Measurements from ENCODE around the gene SNAP47. TPM values are rescaled to one million over a fixed set of nuclear protein-coding genes. Genes with fewer than 3 reads are reported as not detected.

Gene SNAP47
- polyA plus RNA-seq, 10 donors = 23.9 to 32.1 (median 30.4) TPM

DNA sequence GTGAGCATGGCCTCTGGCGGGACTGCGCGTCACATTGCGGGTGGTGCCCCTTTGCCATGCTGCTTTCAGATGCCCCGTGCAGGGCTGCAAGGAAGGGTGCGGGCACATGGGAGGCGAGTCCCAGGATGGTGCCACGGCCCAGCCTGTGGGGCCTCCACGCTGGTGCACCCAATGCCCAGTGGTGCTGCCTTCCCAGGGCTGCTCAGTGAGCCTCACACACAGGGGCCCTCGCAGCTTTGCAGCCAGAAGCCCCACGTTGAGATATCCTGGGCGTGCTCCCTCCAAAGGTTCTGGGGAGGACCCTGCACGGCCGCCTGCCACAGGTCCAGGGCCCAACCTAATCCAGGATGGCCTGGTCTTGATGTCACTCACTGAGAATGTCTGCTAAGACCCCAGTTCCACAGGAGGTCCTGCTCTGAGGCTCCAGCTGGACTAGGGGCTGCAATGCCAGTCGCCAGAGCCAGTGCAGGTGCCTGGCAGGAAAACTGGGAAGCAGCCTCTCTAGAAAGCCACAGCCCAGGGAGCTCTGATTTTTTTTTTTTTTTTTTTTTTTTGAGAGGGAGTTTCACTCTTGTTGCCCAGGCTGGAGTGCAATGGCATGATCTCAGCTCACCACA, 46.2 kb downstream of the SNAP47 start:
- DNase-seq = peak in 1 of 3 donors; percentile 0

DNA sequence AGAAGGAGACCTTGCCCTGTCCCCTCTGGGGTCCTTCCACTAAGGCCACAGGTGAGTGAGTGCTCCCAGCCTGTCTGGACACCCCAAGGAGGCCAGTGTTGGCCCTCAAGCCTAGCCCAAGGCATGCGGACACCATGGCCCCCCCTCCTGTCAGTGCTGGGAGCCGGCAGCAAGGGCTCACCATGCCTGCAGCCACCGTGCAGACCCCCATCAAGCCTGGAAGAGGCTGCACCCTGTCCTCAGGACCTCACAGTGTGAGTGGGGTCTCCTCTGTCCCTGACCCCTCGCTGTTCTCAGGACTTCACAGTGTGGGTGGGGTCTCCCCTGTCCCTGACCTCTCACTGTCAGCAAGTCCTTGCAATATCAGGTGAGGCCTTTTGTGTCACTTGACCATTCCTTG, 47.0 kb downstream of the SNAP47 start:
- DNase-seq = no peak

DNA sequence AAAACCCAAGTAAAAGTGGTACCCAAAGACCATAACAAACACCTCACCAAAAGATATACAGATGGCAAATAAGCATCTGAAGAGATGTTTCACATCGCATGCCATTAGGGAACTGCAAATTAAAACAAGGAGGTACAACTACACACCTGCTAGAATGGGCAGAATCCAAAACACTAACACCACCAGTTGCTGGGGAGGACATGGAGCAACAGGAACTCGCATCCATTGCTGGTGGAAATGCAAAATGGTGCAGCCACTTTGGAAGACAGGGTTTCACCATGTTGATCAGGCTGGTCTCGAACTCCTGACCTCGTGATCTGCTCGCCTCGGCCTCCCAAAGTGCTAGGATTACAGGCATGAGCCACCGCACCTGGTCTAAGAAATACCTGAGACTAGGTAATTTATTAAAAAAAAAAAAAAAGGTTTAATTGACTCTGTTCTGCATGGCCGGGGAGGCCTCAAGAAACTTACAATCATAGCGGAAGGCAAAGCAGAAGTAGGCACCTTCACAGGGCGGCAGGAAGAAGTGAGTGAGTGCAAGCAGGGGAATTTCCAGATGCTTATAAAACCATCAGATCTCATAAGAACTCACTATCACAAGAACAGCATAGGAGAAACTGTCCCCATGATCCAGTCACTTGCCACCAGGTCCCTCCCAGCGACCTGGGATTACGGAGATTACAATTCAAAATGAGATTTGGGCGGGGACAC, 50.0 kb downstream of the SNAP47 start:
- DNase-seq = no peak

DNA sequence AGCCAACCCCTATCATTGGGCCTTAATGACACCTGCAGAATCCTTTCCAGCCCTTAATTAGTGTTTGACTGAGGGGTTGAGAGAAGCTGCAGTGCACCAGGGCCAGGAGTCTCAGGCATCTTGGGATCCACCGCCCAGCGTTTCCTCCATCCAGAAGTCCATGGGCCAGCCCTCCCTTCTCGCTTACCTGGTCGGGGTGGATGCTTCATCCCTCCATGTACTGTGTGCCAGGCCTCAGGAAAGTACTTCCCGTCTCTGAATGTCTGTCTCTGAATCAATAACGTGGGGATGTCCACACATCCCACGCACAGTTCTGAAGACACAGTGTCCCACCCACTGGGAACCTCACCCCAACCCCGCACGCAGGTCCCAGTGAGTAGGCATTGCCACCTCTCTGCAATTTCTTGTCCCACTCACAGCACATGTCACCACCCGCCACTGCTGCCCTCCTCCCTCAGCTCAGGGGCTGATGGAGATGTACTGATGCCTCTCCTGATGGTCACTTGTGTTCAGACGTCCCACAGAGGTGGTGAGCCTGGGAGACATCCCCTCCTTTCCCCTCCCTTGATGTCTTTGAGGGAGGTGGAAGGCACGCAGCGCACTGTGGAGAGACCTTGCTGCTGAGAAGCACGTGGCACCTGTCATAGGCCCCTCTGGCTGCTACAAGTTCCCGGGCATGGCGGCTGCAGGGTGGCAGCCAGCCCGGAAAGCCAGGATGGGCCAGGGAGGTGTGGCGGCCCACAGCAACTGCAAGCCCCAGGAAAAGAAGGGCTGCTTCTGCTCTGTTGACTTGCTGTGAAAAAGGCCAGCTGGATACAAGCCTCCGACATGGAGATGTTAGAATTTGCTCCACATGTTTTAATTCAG, 50.8 kb downstream of the SNAP47 start:
- peak in 2 of 3 donors; percentile 23 to 54 for DNase-seq

DNA sequence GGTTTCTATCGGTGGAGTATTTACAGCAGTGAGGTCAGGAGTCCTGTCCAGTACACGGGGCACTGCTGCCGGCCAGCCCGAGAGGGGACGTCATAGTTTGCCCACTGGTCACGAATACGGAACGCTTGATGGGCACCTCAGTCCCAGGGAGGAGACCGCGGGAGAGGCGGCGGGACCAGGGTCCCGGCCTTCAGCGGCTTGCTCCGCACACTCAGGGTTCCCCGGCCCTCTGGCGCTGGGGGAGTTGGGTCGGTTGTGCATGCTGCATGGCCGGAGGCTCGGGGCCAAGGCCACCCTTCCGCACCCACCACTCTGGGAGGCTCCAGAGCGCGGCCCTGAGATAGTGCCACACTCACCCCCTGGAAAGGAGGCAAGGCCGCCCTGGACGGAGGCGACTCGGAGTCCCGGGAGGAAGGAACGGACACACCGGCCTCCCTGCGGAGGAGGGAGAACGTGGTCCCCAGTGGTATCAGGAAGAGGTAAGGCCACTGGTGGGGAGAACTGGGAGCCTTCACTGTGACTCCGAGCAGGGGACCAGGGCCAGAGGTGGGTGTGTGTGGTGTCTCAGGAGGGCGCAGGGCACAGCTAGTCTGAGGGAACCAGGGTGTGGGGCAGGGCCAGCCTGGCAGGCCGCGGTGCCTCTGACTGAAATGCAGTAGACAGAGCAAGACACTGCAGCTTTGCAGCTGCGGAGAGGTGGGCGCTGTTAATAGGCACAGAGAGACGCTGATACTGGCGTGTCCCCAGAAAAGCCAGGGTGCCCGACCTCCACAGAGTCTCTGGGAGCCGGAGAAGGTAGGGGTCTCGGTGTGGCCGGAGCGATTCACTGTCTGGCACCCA, 51.7 kb downstream of the SNAP47 start:
- no peak for DNase-seq

DNA sequence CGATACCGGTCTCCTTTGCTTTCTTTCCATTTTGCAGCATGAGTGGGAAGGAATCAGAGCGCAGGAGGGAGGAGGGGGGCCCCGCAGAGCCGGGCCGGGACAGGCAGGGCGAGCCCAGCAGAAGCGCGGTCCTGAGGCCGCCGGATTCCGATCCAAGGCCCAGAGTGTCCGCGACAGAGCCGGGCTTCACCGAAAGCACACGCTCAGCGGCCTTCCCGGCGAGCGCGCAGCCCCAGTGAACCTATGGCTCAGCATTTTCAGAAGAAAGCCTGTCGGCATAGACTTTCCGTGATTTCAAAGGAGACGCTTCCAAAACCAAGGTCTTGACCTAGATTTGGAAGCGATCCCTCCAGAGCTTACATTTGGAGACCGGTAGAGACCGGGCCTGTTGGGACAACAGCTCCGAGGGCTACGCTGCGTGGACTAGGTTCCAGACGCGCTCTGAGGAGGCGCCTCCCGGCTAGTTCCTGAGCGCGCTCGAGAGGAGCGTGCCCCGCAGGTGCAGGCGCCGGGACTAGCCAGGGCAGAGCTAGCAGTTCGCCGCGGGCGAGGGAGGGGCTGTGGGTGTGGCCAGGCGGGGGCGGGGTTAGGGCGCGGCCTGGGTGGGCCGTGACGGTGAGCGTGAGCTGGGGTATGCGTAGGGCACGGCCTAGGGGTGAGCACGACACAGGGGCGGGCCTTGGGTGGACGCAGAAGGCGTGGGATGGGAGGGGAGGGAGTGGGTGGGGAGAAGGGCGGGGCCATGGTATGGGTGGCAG, 52.5 kb downstream of the SNAP47 start:
- peak; percentile 79 to 91 (median 85) for DNase-seq

DNA sequence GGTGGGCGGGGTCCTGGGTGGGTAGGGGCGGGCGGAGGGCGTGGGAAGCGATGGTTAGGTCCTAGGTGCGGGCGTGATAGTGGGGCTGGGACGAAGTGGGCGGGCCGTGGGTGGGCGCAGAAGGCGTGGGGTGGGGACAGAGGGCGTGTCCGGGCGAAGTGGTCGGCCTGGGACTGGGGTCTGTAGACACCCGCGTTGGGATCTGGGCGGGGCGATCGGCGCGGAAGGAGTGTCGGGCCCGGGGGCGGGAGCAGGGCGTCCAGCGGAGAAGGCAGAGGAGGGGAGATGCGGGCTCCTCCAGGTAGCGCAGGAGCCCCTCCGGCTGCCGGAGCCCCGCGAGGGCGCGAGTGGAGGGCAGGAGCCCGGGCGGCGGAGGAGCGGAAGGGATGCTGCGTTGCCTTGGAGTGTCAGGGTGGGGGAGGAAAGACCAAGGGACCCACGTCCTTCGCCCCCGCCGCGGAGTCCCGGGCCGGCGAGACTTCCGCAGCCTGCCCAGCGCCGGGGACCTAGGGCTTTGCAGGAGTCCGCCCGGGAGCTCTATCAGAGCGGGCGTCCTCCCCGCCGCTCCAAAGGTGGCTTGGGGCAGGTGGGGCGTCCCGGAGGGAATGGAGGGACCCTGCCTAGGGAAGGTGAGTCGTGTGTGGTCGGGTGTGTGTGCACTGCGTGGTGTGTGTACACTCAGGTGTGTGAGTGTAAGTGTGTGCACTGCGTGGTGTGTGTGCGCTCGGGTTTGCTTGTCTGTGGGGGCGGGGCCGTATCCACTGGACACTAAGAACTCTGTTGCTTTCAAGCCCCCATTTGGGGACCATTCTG, 53.2 kb downstream of the SNAP47 start:
- DNase-seq = peak; percentile 38 to 76 (median 61)

DNA sequence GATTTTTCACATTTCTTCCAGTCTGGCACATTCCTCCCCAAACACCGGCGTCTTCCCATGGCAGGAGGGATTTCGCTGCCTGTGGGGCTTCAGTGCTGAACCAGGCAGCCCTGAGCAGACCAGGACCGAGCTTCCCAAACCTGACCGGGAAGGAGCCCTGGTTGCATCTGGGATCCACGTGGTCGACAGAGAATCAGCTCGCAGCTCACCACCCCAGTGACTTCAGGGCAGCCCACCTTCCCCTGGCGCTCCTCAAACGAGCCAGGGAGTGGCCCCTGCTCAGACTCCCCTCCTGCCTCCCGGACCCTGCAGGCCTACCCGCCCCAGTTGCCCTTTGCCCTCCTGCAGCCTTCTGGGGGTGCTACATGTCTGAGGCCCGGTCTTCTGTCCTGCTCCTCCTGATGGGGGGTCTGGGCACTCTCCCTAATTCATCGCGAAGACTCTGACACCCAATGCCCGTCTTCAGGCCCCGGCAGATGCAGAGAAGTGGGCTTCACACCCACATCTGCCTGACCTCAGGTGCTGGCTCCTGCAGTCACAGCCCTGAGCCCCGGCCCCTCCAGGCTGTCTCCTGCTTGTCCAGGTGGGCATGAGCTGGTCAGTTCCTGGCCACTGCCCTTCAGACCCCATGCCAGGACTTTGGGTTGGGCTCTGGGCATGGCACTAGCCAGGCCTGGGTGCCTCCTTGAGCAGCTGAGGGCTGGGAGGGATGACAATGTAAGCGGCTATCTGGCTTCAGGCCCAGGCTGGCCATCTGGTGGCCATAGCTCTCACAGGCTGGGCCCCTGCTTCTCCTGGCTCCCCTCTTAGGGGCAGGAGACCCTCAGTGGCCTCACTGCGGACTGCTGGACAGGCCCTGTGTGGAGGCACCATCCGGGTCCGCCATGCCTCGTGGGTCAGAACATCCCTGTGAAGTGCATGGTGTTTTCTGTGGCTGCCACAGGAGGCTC, 54.1 kb downstream of the SNAP47 start:
- DNase-seq = peak in 1 of 3 donors; percentile 42

DNA sequence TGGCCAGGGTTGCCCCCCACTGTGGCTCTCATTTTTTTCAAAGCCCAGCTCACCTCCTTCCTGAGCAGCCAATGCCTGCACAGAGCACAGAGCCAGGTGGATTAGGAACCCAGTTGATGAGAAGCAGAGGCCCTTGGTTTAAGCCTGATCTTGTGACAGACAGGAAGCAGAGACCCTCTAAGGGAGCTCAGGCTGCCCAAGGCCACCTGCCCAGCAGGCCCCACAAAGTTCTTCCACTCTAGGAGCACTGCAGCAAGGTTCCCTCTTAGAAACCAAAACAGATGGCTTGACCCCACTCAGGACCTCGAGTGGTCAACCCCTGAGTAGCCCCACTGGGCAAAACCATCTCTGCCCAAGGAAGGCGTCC, 54.8 kb downstream of the SNAP47 start:
- DNase-seq = no peak

DNA sequence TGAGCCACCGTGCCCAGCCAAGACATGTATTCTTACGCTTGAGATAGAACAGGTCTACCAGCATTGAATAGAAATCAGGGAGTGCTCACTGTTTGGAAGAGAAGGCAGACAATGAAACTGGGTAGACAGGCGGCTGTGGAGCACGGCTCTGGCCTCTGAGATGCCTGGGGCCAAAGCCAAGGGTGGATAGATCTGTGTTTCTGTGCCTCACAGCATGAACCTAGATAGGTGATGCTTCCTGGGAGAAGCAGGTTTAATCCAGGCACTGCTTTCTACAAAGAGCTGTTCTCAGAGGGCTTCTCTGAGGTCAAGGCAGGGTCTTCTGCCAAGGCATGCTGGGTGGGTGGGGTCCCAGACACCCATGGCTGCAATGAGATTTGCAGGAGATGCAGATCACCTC, 55.6 kb downstream of the SNAP47 start:
- DNase-seq = no peak

DNA sequence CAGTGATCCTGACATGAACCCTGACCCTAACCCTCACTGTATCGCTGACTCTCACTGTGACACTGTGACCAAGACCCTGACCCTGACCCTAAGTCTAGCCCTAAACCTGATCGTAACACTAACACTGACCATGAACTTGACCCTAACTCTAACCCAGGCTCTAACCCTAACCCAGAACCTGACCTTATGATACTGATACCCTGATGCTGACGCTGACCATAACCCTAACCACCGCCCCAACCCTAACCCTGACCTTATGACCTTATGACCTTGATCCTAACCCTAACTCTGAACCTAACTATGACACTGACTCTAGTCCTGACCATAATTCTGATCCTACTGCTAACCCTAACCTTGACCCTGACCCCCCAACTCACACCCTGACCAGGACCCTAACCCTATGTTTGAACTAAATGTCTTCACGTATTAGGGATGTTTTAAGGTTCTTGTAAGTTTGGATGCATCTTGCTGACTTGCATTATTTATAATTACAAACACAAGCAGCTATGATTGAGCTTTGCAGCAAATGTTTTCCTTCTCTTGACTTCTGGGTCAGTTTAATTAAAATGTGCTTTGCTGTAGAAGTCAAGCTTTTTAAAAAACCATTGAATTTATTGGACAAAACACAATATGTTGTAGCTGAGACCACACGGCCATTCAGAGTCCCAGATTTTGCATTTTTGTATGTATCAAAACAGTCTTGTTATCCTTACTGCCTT, 56.3 kb downstream of the SNAP47 start:
- no peak for DNase-seq

DNA sequence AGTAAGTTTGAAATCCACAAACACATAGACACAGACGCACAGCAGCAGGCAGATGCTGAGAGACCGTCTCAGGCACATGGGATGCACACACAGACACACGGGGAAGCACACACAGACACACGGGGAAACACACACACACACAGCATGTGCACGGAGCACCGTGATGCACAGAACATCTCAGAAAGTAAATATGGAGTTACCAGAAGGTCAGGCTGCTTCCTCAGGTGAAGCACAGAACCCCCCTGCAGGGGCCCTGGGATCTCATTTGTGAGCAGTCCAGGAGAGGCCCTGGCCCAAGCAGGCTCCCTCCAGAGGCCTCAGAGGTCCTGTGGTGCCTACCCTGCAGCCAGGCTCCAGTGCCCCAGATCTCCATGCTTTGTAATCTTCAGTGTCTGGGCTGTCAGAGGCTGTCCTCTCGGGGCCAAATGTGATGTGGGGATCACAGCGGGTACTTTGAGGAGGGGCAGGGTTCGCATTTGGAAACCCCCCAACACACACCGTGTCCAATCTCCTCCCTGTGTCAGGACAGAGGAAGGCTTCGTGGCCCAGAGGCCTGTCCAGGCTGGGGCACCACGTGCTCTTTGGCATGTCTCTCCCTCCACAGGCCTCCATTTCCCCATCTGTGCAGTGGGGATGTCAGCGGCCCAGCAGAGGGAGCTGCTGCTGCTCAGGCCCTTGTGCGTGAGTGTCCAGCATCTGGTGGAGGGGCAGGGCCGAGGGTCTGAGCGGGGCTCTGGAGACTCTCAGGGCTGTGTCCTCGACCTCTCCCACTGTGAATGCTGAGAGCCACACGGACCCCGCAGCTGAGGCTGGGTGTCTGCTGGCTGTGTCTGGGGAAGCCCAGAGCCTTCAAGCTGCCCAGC, 57.2 kb downstream of the SNAP47 start:
- peak in 1 of 3 donors; percentile 36 for DNase-seq

DNA sequence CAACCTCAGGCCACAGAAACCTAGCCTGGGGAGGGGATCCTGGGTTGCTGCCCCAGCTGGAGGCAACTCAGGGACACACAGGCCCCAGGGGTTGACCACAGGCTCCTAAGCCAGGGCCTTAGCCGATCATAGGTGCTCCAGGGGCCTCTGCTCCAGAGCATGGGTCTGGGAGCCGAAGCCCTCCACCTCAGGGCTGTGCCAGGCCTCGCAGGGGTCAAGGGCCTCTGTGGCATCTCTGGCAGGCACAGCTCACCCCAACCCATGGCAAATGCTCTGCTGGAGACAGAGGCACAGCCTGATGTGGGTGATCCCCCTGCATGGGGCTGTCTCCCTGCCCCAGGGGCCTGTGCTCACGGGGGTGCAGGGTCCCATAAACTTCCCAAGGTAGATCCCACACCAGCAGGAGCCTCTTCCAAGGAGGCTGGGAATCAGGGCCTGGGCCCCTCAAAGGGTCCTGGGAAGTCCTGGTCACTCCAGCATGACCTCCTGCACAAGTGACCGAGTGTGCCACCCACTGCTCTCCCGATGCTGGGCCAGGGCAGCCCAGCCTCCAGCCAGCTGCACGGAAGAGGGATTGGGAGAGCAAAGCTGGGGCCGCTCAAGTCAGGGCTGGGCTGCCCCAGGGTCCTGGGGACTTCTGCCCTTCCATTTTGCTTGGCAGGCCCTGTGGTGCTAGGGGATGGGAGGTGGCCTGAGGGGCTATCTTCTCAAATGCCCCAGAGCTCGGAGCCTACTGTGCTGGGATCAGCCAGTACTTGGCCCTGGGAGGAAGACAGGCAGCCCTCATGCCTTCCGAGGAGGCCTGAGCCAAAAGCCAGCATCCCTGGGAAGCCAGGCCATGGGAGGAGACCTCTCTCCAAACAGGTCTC, 58.1 kb downstream of the SNAP47 start:
- DNase-seq = no peak

DNA sequence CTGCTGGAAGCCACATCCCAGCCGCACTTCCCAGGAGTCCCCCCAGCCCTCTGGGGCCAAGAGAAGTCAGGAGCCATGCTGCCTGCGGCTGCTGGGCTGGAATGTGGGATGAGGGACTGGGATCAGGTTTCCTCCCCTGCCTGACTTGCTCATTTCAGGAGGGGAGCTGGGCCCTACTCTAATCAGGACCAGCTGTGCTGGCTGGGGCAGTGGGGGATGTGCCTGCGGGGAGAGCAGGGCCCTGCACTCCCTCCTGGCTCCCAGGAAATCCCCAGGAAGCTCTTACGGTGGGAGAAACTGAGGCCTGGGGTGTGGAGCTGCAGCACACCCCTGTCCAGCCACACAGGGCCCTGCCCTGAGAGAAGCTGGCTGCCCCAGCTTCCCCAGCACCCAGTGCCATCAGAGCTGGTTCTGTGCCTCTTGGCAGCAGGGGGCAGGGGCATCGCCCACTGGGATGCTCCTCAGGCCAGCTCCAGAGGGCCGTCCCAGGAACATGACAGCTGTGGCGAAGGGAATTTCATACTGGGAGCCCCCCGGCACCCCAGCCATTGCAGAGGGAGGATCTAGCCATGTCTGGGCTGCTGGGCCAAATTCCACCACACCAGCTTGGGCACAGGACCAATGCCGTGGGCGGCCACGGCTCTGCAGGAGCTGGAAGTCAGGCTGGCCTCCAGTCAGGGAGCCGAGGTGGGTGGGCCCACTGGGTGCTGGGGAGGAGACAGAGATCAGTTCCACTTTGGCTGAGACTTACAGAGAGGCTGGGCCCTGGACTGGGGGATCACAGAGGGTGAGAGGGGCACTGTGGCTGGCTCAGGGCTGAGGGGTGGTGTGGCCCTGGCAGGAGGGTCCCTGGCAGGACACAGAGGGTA, 58.9 kb downstream of the SNAP47 start:
- DNase-seq = peak; percentile 84 to 93 (median 93)

DNA sequence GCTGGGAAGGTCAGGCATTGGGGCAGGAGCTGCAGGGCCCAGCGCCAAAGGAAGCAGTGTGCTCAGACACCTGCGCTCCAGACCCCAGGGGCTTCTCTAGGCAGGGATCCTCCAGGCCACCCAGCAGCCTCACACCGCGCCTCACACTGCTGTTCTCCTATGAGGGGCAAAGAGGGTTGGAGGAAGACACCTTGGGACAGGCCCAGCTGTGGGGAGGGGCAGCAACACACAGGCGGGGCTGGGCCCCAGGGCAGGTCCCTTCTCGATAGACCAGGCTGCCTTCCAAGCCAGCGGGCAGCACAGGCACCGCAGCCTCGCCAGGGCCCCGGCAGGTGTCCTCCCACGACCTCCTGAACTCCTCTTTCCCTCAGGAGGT, 59.6 kb downstream of the SNAP47 start:
- DNase-seq = no peak

Measured in muscle of back (tissue), 11 donors.